Stimulated activated CD4-positive, alpha-beta T cell treated with anti-CD3 and anti-CD28 coated beads, Interleukin-2, amount 100 ng/mL, for 4 hours (primary cell): ENCODE results near the gene DPP10.
"Not testable (repeated sequence)": the region's sequence is repeated elsewhere in the genome, so short reads cannot be mapped to it uniquely, and the experiment has no call there.

Source experiments
- DNase-seq: peaks from one replicate; pipeline ENCODE4 v3.0.0-alpha.2; 2020; ENCODE audit warnings: low read depth

The DPP10 gene

GRCh38 chr2:114515882-114516281 is 73.4 kb downstream of the DPP10 start:
- no peak for DNase-seq

DNA sequence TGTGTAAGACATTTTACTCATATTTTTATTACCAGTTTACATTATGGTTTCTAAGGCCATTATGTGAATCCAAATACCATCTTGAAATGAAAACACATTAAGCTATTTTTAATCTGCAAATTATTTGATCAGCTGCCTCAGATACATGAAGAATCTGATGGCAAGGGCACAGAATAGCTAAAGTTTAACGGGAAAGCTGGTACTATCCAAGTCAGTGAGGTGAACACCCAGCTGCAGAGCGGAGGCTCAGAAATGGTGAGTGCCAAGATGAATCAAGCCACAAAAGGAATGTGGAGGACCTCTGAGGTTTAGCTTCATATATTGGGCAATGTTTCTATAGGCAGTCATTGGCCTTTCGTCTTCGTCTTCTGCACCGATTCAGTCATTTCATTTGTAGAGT is 75.1 kb downstream of the DPP10 start:
- DNase-seq, result no peak

- no peak for DNase-seq
Observed at GRCh38 chr2:114518738-114519137, 76.3 kb downstream of the DPP10 start.

- not testable (repeated sequence) for DNase-seq
Observed at GRCh38 chr2:114522612-114523011, 80.2 kb downstream of the DPP10 start.

DNA sequence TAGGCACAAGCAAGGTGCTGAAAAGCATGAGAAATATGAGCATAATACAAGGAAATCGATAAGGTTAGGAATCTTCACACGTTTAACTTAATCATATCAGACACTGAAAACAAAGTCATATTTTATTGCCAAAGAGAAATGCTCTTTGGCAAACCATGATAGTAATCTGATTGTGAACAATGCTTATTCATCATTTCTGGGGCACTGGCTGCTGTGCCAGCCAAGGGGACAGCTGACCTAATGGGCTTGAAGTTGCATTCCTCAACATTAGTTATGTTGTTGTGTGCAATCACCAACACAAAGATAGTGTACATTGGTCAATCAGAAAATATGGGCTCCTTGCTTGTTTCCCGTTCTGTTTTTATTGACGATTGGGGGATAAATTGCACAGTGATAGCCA is 83.5 kb downstream of the DPP10 start:
- DNase-seq, result no peak

GRCh38 chr2:114526841-114527240 is 84.4 kb downstream of the DPP10 start:
- DNase-seq, result no peak

DNA sequence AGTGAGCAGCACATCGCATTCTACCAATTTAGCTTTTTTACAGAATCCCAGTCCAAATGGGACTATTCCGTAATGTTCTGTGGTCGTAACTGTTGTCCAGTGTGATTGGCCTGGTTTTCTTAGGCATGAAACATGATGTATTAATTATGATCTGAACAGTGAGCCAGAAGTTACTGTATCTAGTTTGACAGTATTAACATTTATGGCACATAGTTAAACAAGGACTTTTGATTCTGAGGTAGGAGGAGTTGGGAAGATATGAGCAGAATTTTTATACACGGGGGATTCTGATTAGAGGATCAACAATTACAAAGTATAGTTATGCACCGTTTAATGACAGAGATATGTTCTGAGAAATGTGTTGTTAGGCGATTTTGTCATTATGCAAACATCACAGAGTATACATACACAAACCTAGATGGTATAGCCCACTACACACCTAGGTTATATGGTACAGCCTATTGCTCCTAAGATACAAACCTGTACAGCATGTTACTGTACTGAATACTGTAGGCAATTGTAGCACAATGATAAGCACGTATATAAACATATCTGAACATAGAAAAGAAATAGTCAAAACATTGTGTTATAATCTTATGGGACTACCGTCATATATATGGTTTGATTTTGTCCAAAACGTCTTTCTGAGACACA is 85.0 kb downstream of the DPP10 start:
- DNase-seq, result no peak

DNA sequence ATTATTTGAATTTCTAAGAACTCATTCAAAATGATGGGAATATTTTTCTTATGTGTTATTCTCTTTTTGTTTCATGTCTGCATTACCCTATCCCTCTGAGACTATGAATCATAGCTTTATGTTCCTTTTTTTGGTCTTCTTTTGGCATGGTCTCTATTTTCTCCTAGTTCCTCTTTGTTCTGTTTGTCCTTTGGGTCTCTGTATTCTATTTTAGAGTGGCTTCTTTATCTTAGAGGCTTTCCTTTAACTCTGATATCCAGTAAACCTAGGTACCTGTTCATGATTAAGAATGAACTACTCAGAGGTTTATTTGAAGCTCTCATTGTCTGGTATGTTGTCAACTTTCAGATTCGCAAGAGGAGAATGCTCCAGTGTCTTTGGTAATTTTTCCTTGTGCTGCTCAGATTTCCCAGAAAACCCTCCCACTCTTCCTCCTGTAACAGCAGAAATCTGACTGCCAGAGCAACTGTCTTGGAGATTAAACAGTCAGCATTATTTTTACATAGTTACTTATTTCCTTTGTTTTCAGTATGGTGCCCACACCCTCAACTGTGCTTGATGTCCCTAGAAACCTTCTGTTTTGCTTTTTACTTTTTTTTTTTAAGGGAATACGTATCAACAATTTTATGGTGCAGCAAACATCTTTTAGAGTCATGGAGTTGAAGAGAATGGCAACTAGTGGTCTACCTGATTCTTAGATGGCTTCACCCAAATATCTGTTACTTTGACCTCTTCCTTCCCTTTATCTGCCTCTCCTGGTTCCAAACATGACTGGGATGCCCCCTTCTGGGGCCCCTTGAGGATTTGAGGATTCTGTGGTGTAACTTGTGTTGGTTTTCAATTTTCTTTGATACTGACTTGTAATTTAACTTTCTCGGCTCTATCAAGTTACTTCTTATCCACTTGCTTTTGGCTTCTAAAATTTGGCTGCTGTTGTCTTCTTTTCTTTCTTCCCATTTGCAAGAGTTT is 92.0 kb downstream of the DPP10 start:
- no peak for DNase-seq

GRCh38 chr2:114537777-114538176 is 95.3 kb downstream of the DPP10 start:
- DNase-seq, result no peak

GRCh38 chr2:114542695-114543094 is 100.3 kb downstream of the DPP10 start:
- DNase-seq, result no peak

DNA sequence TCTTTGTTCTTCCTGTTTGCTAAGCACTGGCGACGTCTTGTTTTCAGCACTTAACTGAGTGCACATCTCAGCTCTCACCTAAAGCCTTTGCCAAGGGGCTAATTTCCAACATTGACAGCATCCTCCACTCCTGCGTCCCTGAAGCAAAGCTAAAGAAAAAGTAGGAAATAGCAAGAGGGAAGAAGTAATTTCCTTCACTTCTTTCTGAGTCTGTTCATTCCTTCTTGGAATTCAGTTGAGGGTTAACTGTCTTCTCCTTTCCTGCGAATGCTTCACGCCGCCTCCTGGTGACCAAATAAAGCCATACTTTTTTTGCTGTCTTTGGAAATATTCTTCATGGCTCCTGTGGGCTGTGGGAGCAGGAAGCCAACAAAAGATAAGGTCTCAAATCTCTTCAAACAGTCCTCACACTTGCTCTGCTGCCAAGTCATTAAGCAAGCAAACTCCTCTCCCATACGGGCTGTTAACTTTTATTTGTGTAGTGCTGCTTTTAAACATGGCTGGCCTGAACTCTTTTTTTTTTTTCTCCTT is 100.9 kb downstream of the DPP10 start:
- DNase-seq, result no peak

GRCh38 chr2:114545052-114545451 is 102.6 kb downstream of the DPP10 start:
- no peak for DNase-seq

DNA sequence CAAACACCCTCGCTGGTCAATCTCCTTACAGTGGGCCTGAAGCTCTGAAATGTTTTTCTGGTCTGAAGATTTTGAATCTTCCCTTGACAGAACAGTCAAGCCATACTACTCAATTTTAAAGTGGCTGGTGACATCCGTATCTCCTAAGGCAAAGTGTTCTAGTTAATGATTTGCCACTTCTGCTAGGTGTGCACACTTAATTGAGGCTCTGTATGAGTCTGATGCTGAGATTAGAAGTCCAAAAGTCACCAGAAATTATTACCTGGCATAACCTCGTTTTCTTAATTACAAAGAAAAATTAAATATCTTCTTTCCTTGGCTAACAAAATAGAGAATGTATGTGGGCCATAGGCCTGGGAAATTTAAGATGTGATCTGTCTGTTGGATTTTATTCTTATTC is 104.1 kb downstream of the DPP10 start:
- no peak for DNase-seq

GRCh38 chr2:114548151-114548550 is 105.7 kb downstream of the DPP10 start:
- no peak for DNase-seq

DNA sequence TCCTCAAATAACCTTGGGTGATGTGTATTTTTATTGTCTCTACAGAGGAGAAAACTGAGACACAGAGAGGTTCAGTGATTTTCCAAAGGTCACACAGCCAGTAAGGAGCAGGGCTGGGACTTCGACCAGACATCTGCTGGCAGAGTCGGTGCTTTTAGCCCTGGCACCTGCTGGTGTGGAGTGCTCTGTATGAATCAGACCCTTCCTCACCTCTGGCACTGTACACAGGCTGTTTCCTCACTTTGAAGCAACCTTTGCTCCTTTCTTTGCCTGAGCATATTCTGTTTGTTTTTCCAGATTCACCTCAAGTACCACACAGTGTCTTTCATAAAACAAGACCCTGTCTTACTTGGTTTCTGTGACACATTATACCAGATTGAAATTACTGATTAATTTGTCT is 107.9 kb downstream of the DPP10 start:
- DNase-seq, result no peak

GRCh38 chr2:114550895-114551793 is 108.7 kb downstream of the DPP10 start:
- no peak for DNase-seq

DNA sequence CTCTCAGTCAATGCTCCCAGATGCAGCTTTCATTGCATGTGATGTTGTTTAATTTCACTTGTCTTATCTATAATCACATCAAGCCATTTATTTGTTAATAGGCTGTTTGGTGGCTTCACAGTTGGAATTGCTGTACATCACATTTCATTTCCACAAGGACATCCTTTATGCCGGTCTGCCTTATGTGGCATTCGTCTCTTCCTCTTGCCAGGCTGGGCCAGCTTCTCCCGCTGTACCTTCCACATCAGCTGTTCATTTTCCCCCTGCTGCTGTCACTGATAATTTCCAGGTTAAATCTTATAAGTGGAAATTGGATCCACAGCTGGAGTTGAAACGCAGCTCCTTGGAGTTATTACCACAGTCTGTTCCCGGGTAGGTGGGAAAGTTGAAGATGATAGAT is 110.6 kb downstream of the DPP10 start:
- DNase-seq, result no peak

GRCh38 chr2:114569166-114569565 is 126.7 kb downstream of the DPP10 start:
- no peak for DNase-seq

DNA sequence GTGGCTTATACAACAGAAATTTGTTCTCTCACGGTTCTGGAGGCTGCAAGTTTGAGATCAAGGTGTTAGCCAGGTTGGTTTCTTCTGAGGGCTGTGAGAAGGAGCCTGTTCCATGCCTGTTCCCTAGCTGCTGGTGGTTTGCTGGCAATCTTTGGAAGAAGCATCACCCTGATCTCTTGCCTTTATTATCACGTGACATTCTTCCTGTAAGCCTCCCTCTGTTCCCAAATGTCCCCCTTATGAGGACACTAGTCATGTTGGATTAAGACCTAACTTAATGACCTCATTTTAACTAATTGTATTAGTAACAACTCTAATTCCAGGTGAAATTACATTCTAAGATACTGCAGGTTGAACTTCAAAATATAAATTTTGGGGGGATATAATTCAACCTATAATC is 135.2 kb downstream of the DPP10 start:
- no peak for DNase-seq

GRCh38 chr2:114579542-114579941 is 137.1 kb downstream of the DPP10 start:
- DNase-seq, result no peak

DNA sequence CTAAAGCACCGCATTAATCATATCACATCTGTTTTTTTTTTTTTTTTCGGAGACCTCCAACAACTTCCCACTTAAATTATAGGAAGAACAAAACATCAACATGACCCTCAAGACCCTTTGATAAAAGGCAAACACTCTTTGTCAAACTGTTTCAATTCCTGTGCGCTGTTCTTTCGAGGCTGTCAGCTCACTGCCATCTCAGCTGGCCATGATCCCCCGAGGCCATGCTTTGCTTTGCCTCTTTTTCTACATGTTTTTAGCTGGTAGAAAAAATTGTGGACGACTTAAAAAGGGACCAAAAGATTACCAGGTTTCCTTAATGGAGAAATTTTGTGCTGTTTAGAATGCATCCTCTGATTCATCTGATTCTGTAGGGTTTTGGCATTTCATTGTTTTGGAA is 138.2 kb downstream of the DPP10 start:
- DNase-seq, result no peak

- DNase-seq, result no peak
Observed at GRCh38 chr2:114598329-114598728, 155.9 kb downstream of the DPP10 start.
